H9 (cell line): ENCODE data around the gene PDXK. TPM values are rescaled to one million over a fixed set of nuclear protein-coding genes. Genes with fewer than 3 reads are reported as not detected.

ENCODE experiments used
- DNase-seq: peaks from one replicate; pipeline ENCODE4 v3.0.0-alpha.2; 2017
- H2AFZ ChIP-seq: one replicate; pipeline ENCODE4 v1.6.1; 2013; ENCODE audit warnings: mild to moderate bottlenecking, low read length, control low read depth, moderate library complexity
- H2AK5ac ChIP-seq: 2 replicates; pipeline ENCODE4 v1.6.1; 2013; ENCODE audit warnings: low read length, control low read depth, mixed read lengths; ENCODE audit not compliant: insufficient read length
- H2BK120ac ChIP-seq: one replicate; pipeline ENCODE4 v1.6.1; 2013; ENCODE audit warnings: low read depth, mild to moderate bottlenecking, low read length, control low read depth, inconsistent platforms; ENCODE audit not compliant: poor library complexity, severe bottlenecking
- H2BK12ac ChIP-seq: 2 replicates; pipeline ENCODE4 v1.6.1; 2013; ENCODE audit warnings: low read length, control low read depth, mixed read lengths, low read depth; ENCODE audit not compliant: insufficient read length
- H2BK15ac ChIP-seq: 2 replicates; pipeline ENCODE4 v1.6.1; 2013; ENCODE audit warnings: low read depth, low read length, control low read depth
- H2BK20ac ChIP-seq: one replicate; pipeline ENCODE4 v1.6.1; 2013; ENCODE audit warnings: low read depth, mild to moderate bottlenecking, low read length, control low read depth, inconsistent platforms; ENCODE audit not compliant: poor library complexity, severe bottlenecking
- H2BK5ac ChIP-seq: 2 replicates; pipeline ENCODE4 v1.6.1; 2013; ENCODE audit warnings: low read length, control low read depth, mixed read lengths; ENCODE audit not compliant: insufficient read length
- H3K14ac ChIP-seq: 2 replicates; pipeline ENCODE4 v1.6.1; 2013; ENCODE audit warnings: low read length, control low read depth; ENCODE audit not compliant: insufficient read depth
- H3K18ac ChIP-seq: 2 replicates; pipeline ENCODE4 v1.6.1; 2013; ENCODE audit warnings: low read depth, mild to moderate bottlenecking, mixed read lengths, low read length, control low read depth; ENCODE audit not compliant: insufficient read length
- H3K23ac ChIP-seq: 2 replicates; pipeline ENCODE4 v1.6.1; 2013; ENCODE audit warnings: low read length, control low read depth, mixed read lengths, low read depth; ENCODE audit not compliant: insufficient read length
- H3K23me2 ChIP-seq: 2 replicates; pipeline ENCODE4 v1.6.1; 2013; ENCODE audit warnings: low read depth, mild to moderate bottlenecking, mixed read lengths, low read length, control low read depth; ENCODE audit not compliant: insufficient read length, poor library complexity, severe bottlenecking
- H3K27ac ChIP-seq: 2 replicates; pipeline ENCODE4 v1.5.1; 2013; ENCODE audit warnings: low read length, control low read depth, mixed read lengths, low read depth; ENCODE audit not compliant: insufficient read length
- H3K27me3 ChIP-seq: 2 replicates; pipeline ENCODE4 v1.6.1; 2013; ENCODE audit warnings: low read length, control low read depth, inconsistent platforms; ENCODE audit not compliant: insufficient read depth
- H3K4ac ChIP-seq: 2 replicates; pipeline ENCODE4 v1.6.1; 2013; ENCODE audit warnings: low read depth, mild to moderate bottlenecking, control low read depth, inconsistent platforms, low read length, moderate library complexity
- H3K4me1 ChIP-seq: 2 replicates; pipeline ENCODE4 v1.6.1; 2013; ENCODE audit warnings: low read length, control low read depth, inconsistent platforms; ENCODE audit not compliant: insufficient read depth
- H3K4me2 ChIP-seq: 2 replicates; pipeline ENCODE4 v1.6.1; 2013; ENCODE audit warnings: low read length, control low read depth, mixed read lengths; ENCODE audit not compliant: insufficient read length, insufficient read depth
- H3K56ac ChIP-seq: 2 replicates; pipeline ENCODE4 v1.6.1; 2013; ENCODE audit warnings: low read depth, mild to moderate bottlenecking, mixed read lengths, low read length, control low read depth; ENCODE audit not compliant: insufficient read length
- H3K79me1 ChIP-seq: 2 replicates; pipeline ENCODE4 v1.6.1; 2013; ENCODE audit warnings: low read depth, mild to moderate bottlenecking, moderate library complexity, low read length, control low read depth, inconsistent platforms; ENCODE audit not compliant: insufficient read depth, poor library complexity, severe bottlenecking
- H3K79me2 ChIP-seq: 2 replicates; pipeline ENCODE4 v1.6.1; 2013; ENCODE audit warnings: low read length, control low read depth, inconsistent platforms; ENCODE audit not compliant: insufficient read depth
- H3K9ac ChIP-seq: 2 replicates; pipeline ENCODE4 v1.6.1; 2013; ENCODE audit warnings: low read length, control low read depth, mixed read lengths; ENCODE audit not compliant: insufficient read length; ENCODE audit errors: extremely low read depth
- H3K9me3 ChIP-seq: one replicate; pipeline ENCODE4 v1.6.1; 2013; ENCODE audit warnings: low read depth, low read length, inconsistent platforms; ENCODE audit not compliant: control insufficient read depth
- H3T11ph ChIP-seq: one replicate; pipeline ENCODE4 v1.6.1; 2013; ENCODE audit warnings: mild to moderate bottlenecking, low read length, control low read depth, inconsistent platforms
- H4K20me1 ChIP-seq: one replicate; pipeline ENCODE4 v1.6.1; 2013; ENCODE audit not compliant: control insufficient read depth, insufficient read length, insufficient read depth
- H4K5ac ChIP-seq: 2 replicates; pipeline ENCODE4 v1.6.1; 2013; ENCODE audit warnings: low read depth, mild to moderate bottlenecking, mixed read lengths, low read length, control low read depth; ENCODE audit not compliant: insufficient read length
- H4K8ac ChIP-seq: replicated peaks from 2 replicates; pipeline ENCODE4 v1.6.1; 2013; ENCODE audit warnings: low read length, control low read depth, mixed read lengths, low read depth; ENCODE audit not compliant: insufficient read length
- H4K91ac ChIP-seq: 2 replicates; pipeline ENCODE4 v1.6.1; 2013; ENCODE audit warnings: low read depth, mild to moderate bottlenecking, moderate library complexity, mixed read lengths, low read length, control low read depth; ENCODE audit not compliant: insufficient read length
- H3K27ac Mint-ChIP-seq, 3 experiments: 2 replicates in 2 of 3; 3 replicates in 1 of 3; pipeline ENCODE4 v1.8.0; 2020 to 2021; ENCODE audit warnings: mixed read lengths in 3 of 3, mild to moderate bottlenecking in 1 of 3, moderate library complexity in 1 of 3
- H3K27me3 Mint-ChIP-seq: 2 replicates; pipeline ENCODE4 v1.8.0; 2021; ENCODE audit warnings: low read depth, mild to moderate bottlenecking, moderate library complexity, mixed read lengths
- H3K36me3 Mint-ChIP-seq, 3 experiments: 2 replicates in 2 of 3; 3 replicates in 1 of 3; pipeline ENCODE4 v1.8.0; 2020 to 2021; ENCODE audit warnings: low read depth in 3 of 3, mixed read lengths in 3 of 3; ENCODE audit not compliant: insufficient read depth in 1 of 3
- H3K4me1 Mint-ChIP-seq, 2 experiments: 2 replicates each; pipeline ENCODE4 v1.8.0; 2020; ENCODE audit warnings: mixed read lengths in 2 of 2
- H3K4me3 Mint-ChIP-seq, 2 experiments: 2 replicates in 1 of 2; 3 replicates in 1 of 2; pipeline ENCODE4 v1.8.0; 2020 to 2021; ENCODE audit warnings: mild to moderate bottlenecking in 2 of 2, mixed read lengths in 2 of 2, moderate library complexity in 1 of 2
- H3K9me3 Mint-ChIP-seq, 2 experiments: 2 replicates in 1 of 2; 3 replicates in 1 of 2; pipeline ENCODE4 v1.8.0; 2020; ENCODE audit warnings: mild to moderate bottlenecking in 2 of 2, mixed read lengths in 2 of 2, moderate library complexity in 1 of 2
- WGBS: extraction: QIAGEN DNeasy Blood & Tissue Kit; methylation state at CpG from one replicate; pipeline ENCODE4 v1.1.7; 2013; ENCODE audit warnings: missing lambda C conversion rate, low lambda C conversion rate, mixed read lengths; ENCODE audit not compliant: insufficient read length; ENCODE audit errors: extremely low coverage; 5-methylcytosine and 5-hydroxymethylcytosine counted together
- total RNA-seq: library from RNA; stranded (reverse); gene quantifications from 2 replicates; pipeline ENCODE4 v1.2.1, GENCODE V29; 2021
- TF ChIP-seq, protein P1 (sequence below): fragments of 200-600 bp; sonication (generic); conservative IDR thresholded peaks from 3 replicates; pipeline ENCODE4 v1.8.0; 2021; ENCODE audit warnings: antibody characterized with exemption, mild to moderate bottlenecking

Gene PDXK
- total RNA-seq, 1 experiment from 2014 or later = 109 TPM

- no peaks in the 10 kb centered on the region for H3K9me3 Mint-ChIP-seq
- H3K4me1 Mint-ChIP-seq = peaks cover 20 to 25% of the 10 kb centered on the region in 2 experiments
- no peaks in the 10 kb centered on the region for H3K4me1 ChIP-seq
- no CpG with 5 or more reads among the region's 25 CpGs for WGBS
- TF ChIP-seq, protein P1, sequence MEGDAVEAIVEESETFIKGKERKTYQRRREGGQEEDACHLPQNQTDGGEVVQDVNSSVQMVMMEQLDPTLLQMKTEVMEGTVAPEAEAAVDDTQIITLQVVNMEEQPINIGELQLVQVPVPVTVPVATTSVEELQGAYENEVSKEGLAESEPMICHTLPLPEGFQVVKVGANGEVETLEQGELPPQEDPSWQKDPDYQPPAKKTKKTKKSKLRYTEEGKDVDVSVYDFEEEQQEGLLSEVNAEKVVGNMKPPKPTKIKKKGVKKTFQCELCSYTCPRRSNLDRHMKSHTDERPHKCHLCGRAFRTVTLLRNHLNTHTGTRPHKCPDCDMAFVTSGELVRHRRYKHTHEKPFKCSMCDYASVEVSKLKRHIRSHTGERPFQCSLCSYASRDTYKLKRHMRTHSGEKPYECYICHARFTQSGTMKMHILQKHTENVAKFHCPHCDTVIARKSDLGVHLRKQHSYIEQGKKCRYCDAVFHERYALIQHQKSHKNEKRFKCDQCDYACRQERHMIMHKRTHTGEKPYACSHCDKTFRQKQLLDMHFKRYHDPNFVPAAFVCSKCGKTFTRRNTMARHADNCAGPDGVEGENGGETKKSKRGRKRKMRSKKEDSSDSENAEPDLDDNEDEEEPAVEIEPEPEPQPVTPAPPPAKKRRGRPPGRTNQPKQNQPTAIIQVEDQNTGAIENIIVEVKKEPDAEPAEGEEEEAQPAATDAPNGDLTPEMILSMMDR = no peak
- no peaks in the 10 kb centered on the region for H3K79me1 ChIP-seq
- no peak overlapping the region for H3K4me3 Mint-ChIP-seq
- no peaks in the 10 kb centered on the region for H3K23me2 ChIP-seq
- no peak overlapping the region for H3K4ac ChIP-seq
- no peak overlapping the region for H4K91ac ChIP-seq
- H2BK5ac ChIP-seq = no peak overlapping the region
- no peak overlapping the region for H4K8ac ChIP-seq
- no peak for DNase-seq
- no peak overlapping the region for H3K4me2 ChIP-seq
- H2AFZ ChIP-seq = no peak overlapping the region
- H3K56ac ChIP-seq = no peak overlapping the region
- no peak overlapping the region for H3K23ac ChIP-seq
- H3K79me2 ChIP-seq = no peaks in the 10 kb centered on the region; the same call in 1 of the 2 replicates
- H2BK120ac ChIP-seq = no peak overlapping the region
- H3K27ac Mint-ChIP-seq = peak overlapping the region in 1 of 3 experiments; percentile 92; a peak in 1 of 7 replicates
- H2AK5ac ChIP-seq = no peak overlapping the region
- H3T11ph ChIP-seq = no peak overlapping the region
- H3K18ac ChIP-seq = no peak overlapping the region
- H3K27me3 Mint-ChIP-seq = no peaks in the 10 kb centered on the region
- H2BK12ac ChIP-seq = no peak overlapping the region
- no peak overlapping the region for H2BK20ac ChIP-seq
- H2BK15ac ChIP-seq = no peak overlapping the region
- no peaks in the 10 kb centered on the region for H3K27me3 ChIP-seq
- no peak overlapping the region for H4K5ac ChIP-seq
- H3K27ac ChIP-seq = no peak overlapping the region
- H3K9ac ChIP-seq = no peak overlapping the region
- H3K9me3 ChIP-seq = no peaks in the 10 kb centered on the region
- no peak overlapping the region for H3K14ac ChIP-seq
- peaks cover 0 to 14% (median 0%) of the 10 kb centered on the region in 3 experiments; a peak in 3 of 7 replicates for H3K36me3 Mint-ChIP-seq
- no peaks in the 10 kb centered on the region for H4K20me1 ChIP-seq
Measured at GRCh38 chr21:43736224-43736883, 17.4 kb downstream of the PDXK start.
